T-cell (primary cell): ENCODE data around the gene PRKAG1. TPM values are rescaled to one million over a fixed set of nuclear protein-coding genes. Genes with fewer than 3 reads are reported as not detected.

Experiments used
- ATAC-seq, 4 experiments: fragments of 200-7000 bp in 3 of 4; fragments of 150-1000 bp in 1 of 4; cut with Tn5 transposase; replicated peaks in 1 of 4; 1 replicate in 3 of 4; 2 replicates in 1 of 4; pipeline ENCODE4 v1.10.0; 2021; ENCODE audit warnings: moderate library complexity in 3 of 4, mild to moderate bottlenecking in 2 of 4, moderate number of reproducible peaks in 1 of 4
- CTCF ChIA-PET, 2 donors: fragments of 300-600 bp; sonication (Branson Sonifier 250); formaldehyde crosslinking; loops; one replicate each; lab custom pipeline; 2022; ENCODE audit warnings: antibody characterized with exemption in 2 of 2; lab: Charles Lee
- POLR2A ChIA-PET, 2 donors: fragments of 300-600 bp; sonication (Branson Sonifier 250); formaldehyde crosslinking; loops; one replicate each; lab custom pipeline; 2022; ENCODE audit warnings: antibody characterized with exemption in 2 of 2; lab: Charles Lee
- DNase-seq, 35 experiments: peaks; one replicate each; pipeline versions ENCODE4 v3.0.0 to v3.0.0-alpha.2; 2013 to 2023
- H3K27ac ChIP-seq: one replicate; pipeline ENCODE4 v1.5.1; 2013; ENCODE audit warnings: low read length
- H3K27me3 ChIP-seq, 2 experiments: replicated peaks in 1 of 2; 1 replicate in 1 of 2; 2 replicates in 1 of 2; pipeline versions ENCODE4 v1.6.1 to v1.7.0; 2013; ENCODE audit warnings: low read length in 1 of 2, mixed read lengths in 1 of 2; ENCODE audit not compliant: control insufficient read depth in 2 of 2, insufficient read depth in 2 of 2; ENCODE audit errors: extremely low read depth in 1 of 2
- H3K36me3 ChIP-seq, 2 donors: 1 replicate in 1 of 2; 2 replicates in 1 of 2; pipeline versions ENCODE4 v1.6.1 to v1.7.0; 2013; ENCODE audit warnings: low read length in 1 of 2; ENCODE audit not compliant: control insufficient read depth in 2 of 2, insufficient read depth in 1 of 2; ENCODE audit errors: extremely low read depth in 1 of 2
- H3K4me1 ChIP-seq, 2 experiments: 1 replicate in 1 of 2; 2 replicates in 1 of 2; pipeline versions ENCODE4 v1.6.1 to v1.7.0; 2013; ENCODE audit warnings: low read length in 2 of 2, mixed read lengths in 1 of 2; ENCODE audit not compliant: insufficient read depth in 2 of 2, control insufficient read depth in 1 of 2; ENCODE audit errors: extremely low read depth in 1 of 2
- H3K4me3 ChIP-seq, 2 donors: 1 replicate in 1 of 2; 2 replicates in 1 of 2; pipeline versions ENCODE4 v1.5.1 to v1.7.0; 2013; ENCODE audit warnings: mild to moderate bottlenecking in 2 of 2, low read length in 1 of 2, moderate library complexity in 1 of 2; ENCODE audit not compliant: control insufficient read depth in 1 of 2; ENCODE audit errors: extremely low read depth in 1 of 2
- H3K9me3 ChIP-seq: 2 replicates; pipeline ENCODE4 v1.7.0; 2013
- H3K27ac Mint-ChIP-seq, 2 donors: one replicate each; pipeline ENCODE4 v1.8.0; 2020 to 2021; ENCODE audit warnings: mild to moderate bottlenecking in 2 of 2, mixed read lengths in 2 of 2
- H3K27me3 Mint-ChIP-seq, 2 donors: one replicate each; pipeline ENCODE4 v1.8.0; 2021 to 2022; ENCODE audit warnings: mixed read lengths in 2 of 2
- H3K36me3 Mint-ChIP-seq: one replicate; pipeline ENCODE4 v1.8.0; 2021; ENCODE audit warnings: mixed read lengths
- H3K4me1 Mint-ChIP-seq, 3 donors: one replicate each; pipeline ENCODE4 v1.8.0; 2020 to 2022; ENCODE audit warnings: mixed read lengths in 3 of 3, mild to moderate bottlenecking in 1 of 3
- H3K4me3 Mint-ChIP-seq, 3 donors: one replicate each; pipeline ENCODE4 v1.8.0; 2020 to 2022; ENCODE audit warnings: mild to moderate bottlenecking in 3 of 3, mixed read lengths in 3 of 3, moderate library complexity in 3 of 3
- H3K9me3 Mint-ChIP-seq, 3 donors: one replicate each; pipeline ENCODE4 v1.8.0; 2020 to 2022; ENCODE audit warnings: mixed read lengths in 3 of 3
- WGBS: methylation state at CpG from one replicate; pipeline ENCODE4 v1.1.5; 2013; ENCODE audit warnings: missing lambda C conversion rate; ENCODE audit not compliant: insufficient coverage; 5-methylcytosine and 5-hydroxymethylcytosine counted together
- total RNA-seq, 35 experiments: library from RNA in 6 of 35; stranded (reverse) in 6 of 35; fragments of 120-200 nt in 1 of 35; gene quantifications; one replicate each; pipeline versions ENCODE4 v1.2.1 to v1.2.4 and lab custom pipeline; 2013 to 2026

PRKAG1 gene
- total RNA-seq, 5 donors from 2014 or later (not counting 1 experiment from before 2014, with no cell fraction given): 42.5 to 54.6 (median 48.3) TPM

GRCh38 chr12:48990552-48990951 is 28.0 kb downstream of the PRKAG1 start:
- Histone ChIP-seq H3K4me3 (no peak overlapping the region), H3K4me1 (peaks cover 0 to 11% of the 10 kb centered on the region in 2 experiments), H3K27ac (no peak overlapping the region), H3K27me3 (peaks cover 14 to 59% of the 10 kb centered on the region in 2 experiments), H3K9me3 (no peaks in the 10 kb centered on the region), H3K36me3 (no peaks in the 10 kb centered on the region)
- no peak for DNase-seq
- Mint-ChIP-seq H3K4me1 (peaks cover 13 to 19% (median 13%) of the 10 kb centered on the region in 3 donors), H3K9me3 (no peaks in the 10 kb centered on the region), H3K27ac (no peak overlapping the region), H3K27me3 (peaks cover 42 to 46% of the 10 kb centered on the region in 2 donors), H3K36me3 (no peaks in the 10 kb centered on the region), H3K4me3 (no peak overlapping the region)
- POLR2A ChIA-PET: interaction anchor here in 1 of 2 donors (0.6 kb wide), 1 partner anchor 85 kb away, joined by 3 read pairs; no protein-coding TSS in a partner anchor
- CTCF ChIA-PET: interaction anchor here in 1 of 2 donors (0.6 kb wide), 2 partner anchors 49 to 273 kb away, joined by 3 read pairs; no protein-coding TSS in a partner anchor
- ATAC-seq: no peak

- H3K4me3 ChIP-seq: no peak overlapping the region
- Mint-ChIP-seq H3K27ac (peak overlapping the region in 1 of 2 donors; percentile 12), H3K9me3 (no peaks in the 10 kb centered on the region)
Observed at GRCh38 chr12:48988030-48988649, 30.4 kb downstream of the PRKAG1 start.

GRCh38 chr12:48986720-48987291 is 31.8 kb downstream of the PRKAG1 start:
- H3K27me3 Mint-ChIP-seq: peaks cover 26 to 31% of the 10 kb centered on the region in 2 donors
- 76% methylated on average over 12 of the region's 23 CpGs for WGBS

More at GRCh38 chr12:48988030-48988649, 30.4 kb downstream of the PRKAG1 start:
- POLR2A ChIA-PET: interaction anchor here (0.5 to 0.6 kb wide), 5 partner anchors 29 to 137 kb away, joined by 3 to 7 read pairs (median 3); no protein-coding TSS in a partner anchor
- H3K4me1 ChIP-seq: peaks cover 0 to 5% of the 10 kb centered on the region in 2 experiments
- no peak overlapping the region for H3K27ac ChIP-seq
- DNase-seq (peak in 28 of 35 experiments; percentile 30 to 85 (median 64)), ATAC-seq (peak; percentile 75 to 84 (median 81))
- Mint-ChIP-seq H3K36me3 (no peaks in the 10 kb centered on the region), H3K27me3 (peaks cover 26 to 33% of the 10 kb centered on the region in 2 donors), H3K4me1 (peaks cover 7 to 12% (median 7%) of the 10 kb centered on the region in 3 donors), H3K4me3 (no peak overlapping the region)
- H3K9me3 ChIP-seq: no peaks in the 10 kb centered on the region
- peaks cover 13 to 43% of the 10 kb centered on the region in 2 experiments for H3K27me3 ChIP-seq
- no peaks in the 10 kb centered on the region for H3K36me3 ChIP-seq
- WGBS: 18% methylated on average over 14 of the region's 16 CpGs
- CTCF ChIA-PET: interaction anchor here (0.7 to 2.2 kb wide), 27 partner anchors 9 to 1233 kb away, joined by 3 to 33 read pairs (median 5); partner anchors contain the start of genes WNT1 (in 2 of the 2), ARF3 (in 1 of the 2), DDN (in 1 of the 2) and DDX23 (in 1 of the 2)

GRCh38 chr12:48985901-48986300 is 32.7 kb downstream of the PRKAG1 start:
- no peaks in the 10 kb centered on the region for H3K36me3 Mint-ChIP-seq
- Histone ChIP-seq H3K4me3 (no peak overlapping the region), H3K27ac (no peak overlapping the region), H3K4me1 (peaks cover 2 to 20% of the 10 kb centered on the region in 2 experiments), H3K27me3 (peaks cover 13 to 39% of the 10 kb centered on the region in 2 experiments), H3K9me3 (no peaks in the 10 kb centered on the region), H3K36me3 (no peaks in the 10 kb centered on the region)
- CTCF ChIA-PET: interaction anchor here (0.6 to 3.3 kb wide), 5 partner anchors 9 to 89 kb away, joined by 3 to 9 read pairs (median 4); no protein-coding TSS in a partner anchor
- H3K27ac Mint-ChIP-seq: no peak overlapping the region
- H3K4me3 Mint-ChIP-seq: no peak overlapping the region
- H3K27me3 Mint-ChIP-seq: peaks cover 25 to 30% of the 10 kb centered on the region in 2 donors
- 100% methylated on average over 2 of the region's 2 CpGs for WGBS
- POLR2A ChIA-PET: interaction anchor here (0.5 to 0.6 kb wide), 2 partner anchors 82 to 787 kb away, joined by 3 read pairs; no protein-coding TSS in a partner anchor
- DNase-seq: no peak
- peaks cover 23 to 28% (median 24%) of the 10 kb centered on the region in 3 donors for H3K4me1 Mint-ChIP-seq
- ATAC-seq: no peak
- no peaks in the 10 kb centered on the region for H3K9me3 Mint-ChIP-seq

More at GRCh38 chr12:48986720-48987291, 31.8 kb downstream of the PRKAG1 start:
- peaks cover 14 to 20% (median 15%) of the 10 kb centered on the region in 3 donors for H3K4me1 Mint-ChIP-seq
- H3K4me3 Mint-ChIP-seq: no peak overlapping the region
- H3K9me3 Mint-ChIP-seq: no peaks in the 10 kb centered on the region
- ChIA-PET POLR2A (no interaction called here), CTCF (interaction anchor here (0.9 to 3.3 kb wide), 3 partner anchors 8 to 11 kb away, joined by 3 to 33 read pairs (median 7); partner anchors contain the start of gene WNT1 (in 1 of the 2))
- no peak overlapping the region for H3K4me3 ChIP-seq
- ATAC-seq: no peak
- H3K9me3 ChIP-seq: no peaks in the 10 kb centered on the region
- peaks cover 0 to 10% of the 10 kb centered on the region in 2 experiments for H3K4me1 ChIP-seq
- no peak for DNase-seq
- no peaks in the 10 kb centered on the region for H3K36me3 Mint-ChIP-seq
- H3K36me3 ChIP-seq: no peaks in the 10 kb centered on the region
- H3K27ac ChIP-seq: no peak overlapping the region
- H3K27ac Mint-ChIP-seq: no peak overlapping the region
- peaks cover 13 to 42% of the 10 kb centered on the region in 2 experiments for H3K27me3 ChIP-seq

GRCh38 chr12:48985475-48985897 is 33.1 kb downstream of the PRKAG1 start:
- Mint-ChIP-seq H3K9me3 (no peaks in the 10 kb centered on the region), H3K36me3 (no peaks in the 10 kb centered on the region), H3K27me3 (peaks cover 21 to 26% of the 10 kb centered on the region in 2 donors), H3K4me3 (no peak overlapping the region), H3K4me1 (peaks cover 28 to 32% (median 28%) of the 10 kb centered on the region in 3 donors), H3K27ac (no peak overlapping the region)
- Histone ChIP-seq H3K36me3 (no peaks in the 10 kb centered on the region), H3K27me3 (peaks cover 13 to 40% of the 10 kb centered on the region in 2 experiments), H3K4me1 (peaks cover 6 to 24% of the 10 kb centered on the region in 2 experiments), H3K9me3 (no peaks in the 10 kb centered on the region), H3K27ac (no peak overlapping the region), H3K4me3 (no peak overlapping the region)
- no peak for DNase-seq
- WGBS: no CpG with 5 or more reads among the region's 10 CpGs
- ChIA-PET POLR2A (interaction anchor here (0.5 to 0.6 kb wide), 2 partner anchors 82 to 787 kb away, joined by 3 read pairs; no protein-coding TSS in a partner anchor), CTCF (interaction anchor here (0.6 to 3.3 kb wide), 4 partner anchors 12 to 89 kb away, joined by 3 to 9 read pairs (median 6); no protein-coding TSS in a partner anchor)
- no peak for ATAC-seq
